Esophagus squamous epithelium (tissue), 4 donors: ENCODE results near the gene TSHZ2.

Experiments
- CTCF ChIP-seq, 6 experiments: fragments of 450-650 bp in 4 of 6; fragments of 200-600 bp in 2 of 6; sonication (generic) in 2 of 6; IDR thresholded peaks; one replicate each; pipeline ENCODE4 v1.5.1; 2016 to 2019; ENCODE audit warnings: antibody characterized with exemption in 6 of 6, mild to moderate bottlenecking in 4 of 6, moderate library complexity in 4 of 6
- POLR2A ChIP-seq, 4 donors: fragments of 450-650 bp; IDR thresholded peaks; one replicate each; pipeline ENCODE4 v1.6.1; 2017; ENCODE audit warnings: antibody characterized with exemption in 4 of 4, mild to moderate bottlenecking in 4 of 4, moderate library complexity in 3 of 4

DNA sequence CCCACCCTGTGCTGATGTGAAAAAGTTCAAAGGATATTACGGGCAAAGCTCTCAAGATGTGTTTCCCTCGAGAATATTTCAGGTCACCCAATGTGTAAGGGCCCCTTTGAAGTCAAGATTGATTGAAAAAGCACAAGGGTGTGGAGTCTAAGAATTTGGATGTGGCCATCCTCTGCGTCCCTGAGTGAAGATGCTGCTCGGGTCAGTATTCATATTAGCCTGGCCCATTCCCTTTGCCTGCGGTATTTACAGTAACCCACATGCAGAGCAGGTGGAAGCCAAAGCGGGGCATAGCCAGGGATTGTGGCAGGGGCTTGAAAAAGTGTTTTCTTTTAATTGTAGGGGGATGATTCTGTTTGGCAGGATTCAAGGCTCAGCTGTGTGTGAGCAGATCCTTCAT, 211.0 kb downstream of the TSHZ2 start:
- TF ChIP-seq CTCF (IDR thresholded peaks at IDR 0.05) = no peak
- no peak for TF ChIP-seq POLR2A (IDR thresholded peaks at IDR 0.05)
